ENCODE data around the gene PAIP2. TPM values are rescaled to one million over a fixed set of nuclear protein-coding genes. Genes with fewer than 3 reads are reported as not detected.

The PAIP2 gene
- total and polyA plus RNA-seq, 2 experiments from 2014 or later: 93.1 to 220 TPM

DNA sequence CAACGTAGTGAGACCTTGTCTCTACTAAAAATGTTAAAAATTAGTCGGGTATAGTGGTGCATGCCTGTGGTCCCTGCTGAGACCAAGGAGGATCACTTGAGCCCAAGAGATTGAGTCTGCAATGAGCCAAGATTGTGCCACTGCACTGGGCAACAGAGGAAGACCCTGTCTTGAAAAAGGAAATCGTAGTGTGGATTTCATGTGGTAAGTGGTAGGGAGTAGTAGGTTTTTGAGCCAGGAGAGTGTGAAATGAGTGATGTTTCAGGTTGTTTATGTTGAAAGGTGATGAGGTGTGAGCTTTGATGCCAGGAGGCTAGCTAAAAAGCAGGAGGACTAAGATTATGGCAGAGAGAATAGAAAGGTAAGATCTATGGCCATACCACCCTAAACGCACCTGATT lies 42.2 kb upstream of the PAIP2 start:
- TF ChIP-seq, protein P1, sequence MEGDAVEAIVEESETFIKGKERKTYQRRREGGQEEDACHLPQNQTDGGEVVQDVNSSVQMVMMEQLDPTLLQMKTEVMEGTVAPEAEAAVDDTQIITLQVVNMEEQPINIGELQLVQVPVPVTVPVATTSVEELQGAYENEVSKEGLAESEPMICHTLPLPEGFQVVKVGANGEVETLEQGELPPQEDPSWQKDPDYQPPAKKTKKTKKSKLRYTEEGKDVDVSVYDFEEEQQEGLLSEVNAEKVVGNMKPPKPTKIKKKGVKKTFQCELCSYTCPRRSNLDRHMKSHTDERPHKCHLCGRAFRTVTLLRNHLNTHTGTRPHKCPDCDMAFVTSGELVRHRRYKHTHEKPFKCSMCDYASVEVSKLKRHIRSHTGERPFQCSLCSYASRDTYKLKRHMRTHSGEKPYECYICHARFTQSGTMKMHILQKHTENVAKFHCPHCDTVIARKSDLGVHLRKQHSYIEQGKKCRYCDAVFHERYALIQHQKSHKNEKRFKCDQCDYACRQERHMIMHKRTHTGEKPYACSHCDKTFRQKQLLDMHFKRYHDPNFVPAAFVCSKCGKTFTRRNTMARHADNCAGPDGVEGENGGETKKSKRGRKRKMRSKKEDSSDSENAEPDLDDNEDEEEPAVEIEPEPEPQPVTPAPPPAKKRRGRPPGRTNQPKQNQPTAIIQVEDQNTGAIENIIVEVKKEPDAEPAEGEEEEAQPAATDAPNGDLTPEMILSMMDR (IDR thresholded peaks at IDR 0.05; ENCODE audit: low read depth, low read length): no peak
- Histone ChIP-seq H3K4me3 (no peak overlapping the region), H3K9me3 (ENCODE audit: low read depth) (no peaks in the 10 kb centered on the region), H3K27ac (no peak overlapping the region), H3K4me1 (ENCODE audit: low read depth) (peaks cover 66% of the 10 kb centered on the region), H3K36me3 (no peaks in the 10 kb centered on the region), H3K27me3 (no peaks in the 10 kb centered on the region)
- DNase-seq (ENCODE audit: low read depth in 1 of 2, low spot score in 1 of 2): no peak

- Histone ChIP-seq H3K36me3 (no peaks in the 10 kb centered on the region), H3K4me3 (no peak overlapping the region), H3K9me3 (ENCODE audit: low read depth) (no peaks in the 10 kb centered on the region), H3K27me3 (no peaks in the 10 kb centered on the region), H3K27ac (peak overlapping the region; percentile 27), H3K4me1 (ENCODE audit: low read depth) (peaks cover 75% of the 10 kb centered on the region)
- TF ChIP-seq, protein P1 (IDR thresholded peaks at IDR 0.05; ENCODE audit: low read depth, low read length): no peak
- DNase-seq (ENCODE audit: low read depth in 1 of 2, low spot score in 1 of 2): peak in 1 of 2 donors; percentile 28
Measured at GRCh38 chr5:139301808-139302499, 39.7 kb upstream of the PAIP2 start.

GRCh38 chr5:139304391-139305324 lies 37.0 kb upstream of the PAIP2 start:
- no peak overlapping the region for H3K27ac ChIP-seq

GRCh38 chr5:139306197-139306596 lies 35.5 kb upstream of the PAIP2 start:
- H3K36me3 ChIP-seq: no peaks in the 10 kb centered on the region
- H3K27ac ChIP-seq: no peak overlapping the region
- DNase-seq (ENCODE audit: low read depth in 1 of 2, low spot score in 1 of 2): no peak
- peaks cover 75% of the 10 kb centered on the region for H3K4me1 ChIP-seq (ENCODE audit: low read depth)
- TF ChIP-seq, protein P1 (IDR thresholded peaks at IDR 0.05; ENCODE audit: low read depth, low read length): no peak
- no peaks in the 10 kb centered on the region for H3K9me3 ChIP-seq (ENCODE audit: low read depth)
- no peaks in the 10 kb centered on the region for H3K27me3 ChIP-seq
- H3K4me3 ChIP-seq: no peak overlapping the region

More at GRCh38 chr5:139304391-139305324, 37.0 kb upstream of the PAIP2 start:
- Histone ChIP-seq H3K36me3 (no peaks in the 10 kb centered on the region), H3K9me3 (ENCODE audit: low read depth) (no peaks in the 10 kb centered on the region), H3K27me3 (no peaks in the 10 kb centered on the region), H3K4me3 (no peak overlapping the region), H3K4me1 (ENCODE audit: low read depth) (peaks cover 69% of the 10 kb centered on the region)
- TF ChIP-seq, protein P1 (IDR thresholded peaks at IDR 0.05; ENCODE audit: low read depth, low read length): no peak
- no peak for DNase-seq (ENCODE audit: low read depth in 1 of 2, low spot score in 1 of 2)

DNA sequence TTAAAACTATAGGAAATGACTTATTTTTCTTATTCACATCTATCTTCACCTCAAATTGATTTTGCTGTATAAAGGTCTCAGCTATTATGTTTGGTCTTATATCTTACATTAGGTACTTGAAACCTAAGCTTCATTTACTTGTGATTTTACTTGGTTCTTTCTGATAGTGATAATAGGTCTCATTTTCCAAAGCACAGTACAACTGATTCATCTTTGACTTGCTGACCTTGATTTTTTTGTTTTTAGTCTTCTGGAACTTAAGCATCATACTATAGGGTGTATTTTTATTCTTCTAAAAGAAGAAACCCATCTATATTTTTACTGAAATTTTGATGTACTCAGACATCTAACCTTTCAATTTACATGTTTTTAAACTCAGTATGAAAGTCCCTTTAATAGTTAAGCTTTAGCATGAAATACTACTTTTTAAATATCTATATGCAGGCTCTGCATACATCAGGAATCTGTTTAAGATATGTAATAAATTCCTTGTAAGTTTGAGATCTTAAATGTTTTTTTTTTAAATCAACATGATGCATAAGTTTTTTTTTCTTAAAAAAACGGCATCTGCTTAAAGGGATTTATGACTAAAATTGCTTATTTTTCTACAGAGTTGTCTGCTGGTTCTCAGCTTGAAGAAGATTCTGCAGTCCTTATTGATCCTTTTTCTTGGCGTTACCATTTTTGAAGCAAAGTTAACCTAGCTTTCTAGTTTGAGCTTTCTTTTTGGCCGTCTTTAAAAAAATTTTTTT lies 34.9 kb upstream of the PAIP2 start:
- Histone ChIP-seq H3K27me3 (no peaks in the 10 kb centered on the region), H3K36me3 (no peaks in the 10 kb centered on the region), H3K4me1 (ENCODE audit: low read depth) (peaks cover 71% of the 10 kb centered on the region), H3K9me3 (ENCODE audit: low read depth) (no peaks in the 10 kb centered on the region), H3K4me3 (no peak overlapping the region), H3K27ac (no peak overlapping the region)
- DNase-seq (ENCODE audit: low read depth in 1 of 2, low spot score in 1 of 2): no peak
- TF ChIP-seq, protein P1 (IDR thresholded peaks at IDR 0.05; ENCODE audit: low read depth, low read length): no peak

Measured in cardiac muscle cell (in vitro differentiated cells and primary cell).